ENCODE measurements around the gene TRIM56. TPM values are rescaled to one million over a fixed set of nuclear protein-coding genes. Genes with fewer than 3 reads are reported as not detected.

TRIM56 gene
- total and polyA plus RNA-seq, 2 of the 4 experiments (the other 2 are of a cell fraction), result 3.9 to 5.9 TPM

DNA sequence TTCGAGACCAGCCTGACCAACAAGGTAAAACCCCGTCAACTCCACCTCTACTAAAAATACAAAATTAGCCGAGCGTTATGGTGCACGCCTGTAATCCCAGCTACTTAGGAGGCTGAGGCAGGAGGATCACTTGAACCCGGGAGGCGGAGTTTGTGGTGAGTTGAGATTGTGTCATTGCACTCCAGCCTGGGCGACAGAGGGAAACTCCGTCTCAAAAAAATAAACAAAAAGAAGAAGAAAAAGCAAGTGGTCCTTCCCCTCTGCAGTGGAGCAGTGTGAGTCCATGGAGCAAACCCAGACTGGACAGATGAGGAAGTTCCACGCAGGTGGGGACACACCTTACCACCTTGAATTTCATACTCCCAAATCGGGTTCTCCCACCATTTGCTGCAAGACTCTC lies 28.6 kb downstream of the TRIM56 start:
- dilution Hi-C loops (cut with HindIII; ENCODE audit: low sequenced_read_pairs, unreplicated experiment), result no loop called here

More for the DNA sequence above, 28.6 kb downstream of the TRIM56 start:
- peak overlapping the region; percentile 90 for H4K91ac ChIP-seq (ENCODE audit: insufficient read depth, low read depth, low read length)
- H3K56ac ChIP-seq (ENCODE audit: extremely low read depth, insufficient read depth, low read length), result peak overlapping the region; percentile 61; the same call in 1 of the 2 replicates
- H3K36me3 ChIP-seq (ENCODE audit: control insufficient read depth, insufficient read depth, low read length), result no peaks in the 10 kb centered on the region
- no CpG with 5 or more reads among the region's 11 CpGs for WGBS, 2 experiments (ENCODE audit: extremely low coverage in 2 of 2, insufficient read length in 1 of 2)
- peaks cover 16% of the 10 kb centered on the region for H3K9me1 ChIP-seq (ENCODE audit: insufficient read depth, low read length)
- peak overlapping the region; percentile 97 for H2BK120ac ChIP-seq (ENCODE audit: low read depth, low read length)
- peak overlapping the region; percentile 87 for H2BK5ac ChIP-seq (ENCODE audit: low read depth, low read length, poor library complexity, severe bottlenecking)
- H4K5ac ChIP-seq (ENCODE audit: low read depth, low read length), result peak overlapping the region; percentile 77
- in situ Hi-C loops (cut with MboI; ENCODE audit: low sequenced_read_pairs) (loop anchor here (25.0 kb wide), 1 partner anchor 677 kb away; the partner anchor contains the start of genes MEPCE, PPP1R35 and ZCWPW1), intact Hi-C loops (cut with micrococcal nuclease) (no loop called here)
- H4K20me1 ChIP-seq (ENCODE audit: insufficient read depth, low read length), result no peaks in the 10 kb centered on the region
- H3K23ac ChIP-seq (ENCODE audit: low read depth, low read length), result peak overlapping the region; percentile 94; the same call in 1 of the 2 replicates
- H3K4ac ChIP-seq (ENCODE audit: low read depth, low read length), result peak overlapping the region; percentile 99
- peak overlapping the region; percentile 96 for H2BK20ac ChIP-seq (ENCODE audit: low read depth, low read length)
- peak overlapping the region; percentile 85 for H3K14ac ChIP-seq (replicated peaks; ENCODE audit: low read depth, low read length)
- H2AK9ac ChIP-seq (replicated peaks; ENCODE audit: low read depth, low read length, poor library complexity), result peak overlapping the region; percentile 97
- H2BK15ac ChIP-seq (ENCODE audit: low read depth, low read length), result peak overlapping the region; percentile 58; the same call in 2 of the 3 replicates
- peak overlapping the region; percentile 99 for H2AK5ac ChIP-seq (ENCODE audit: low read depth, low read length)
- H4K8ac ChIP-seq (ENCODE audit: low read depth in 2 of 2, low read length in 2 of 2), result peak overlapping the region; percentile 83 to 91
- peaks cover 0 to 6% of the 10 kb centered on the region in 2 experiments; a peak in 1 of 4 replicates for H3K79me1 ChIP-seq (ENCODE audit: low read depth in 1 of 2, low read length in 2 of 2)
- ChIA-PET POLR2A (ENCODE audit: unreplicated experiment) (no interaction called here), CTCF (interaction anchor here (0.5 to 0.7 kb wide), 3 partner anchors 55 to 99 kb away, joined by 3 read pairs; no protein-coding TSS in a partner anchor)
- BruUV-seq (replicated peaks), result no TSS peak
- H3K27me3 ChIP-seq (ENCODE audit: control insufficient read depth, insufficient read depth, low read length), result no peaks in the 10 kb centered on the region
- peaks cover 16% of the 10 kb centered on the region for H3K4me1 ChIP-seq (ENCODE audit: control insufficient read depth, insufficient read depth, low read length)
- no peak overlapping the region for H3K4me2 ChIP-seq (ENCODE audit: low read depth, low read length)
- no peaks in the 10 kb centered on the region for H3K9me3 ChIP-seq (ENCODE audit: control insufficient read depth, insufficient read depth, low read length)
- H3K27ac ChIP-seq (ENCODE audit: insufficient read depth, low read length), result peak overlapping the region; percentile 24; the same call in 1 of the 2 replicates
- H2AFZ ChIP-seq (replicated peaks; ENCODE audit: low read length, poor library complexity), result peak overlapping the region; percentile 86
- no peak overlapping the region for H3K4me3 ChIP-seq (ENCODE audit: insufficient read depth, low read depth, low read length)
- H3K18ac ChIP-seq (ENCODE audit: low read depth, low read length), result peak overlapping the region; percentile 14; the same call in 1 of the 2 replicates
- DNase-seq, result no peak
- no peak for TF ChIP-seq SMC3 (IDR thresholded peaks at IDR 0.05; ENCODE audit: low read depth, low read length)
- no peak for ATAC-seq (ENCODE audit: low read depth)
- no peak overlapping the region for H3K9ac ChIP-seq (ENCODE audit: low read depth, low read length)

Measured in IMR-90 (cell line).